Epidermal melanocyte (primary cell): ENCODE data around the gene SUMO3.
"Not testable (repeated sequence)": the region's sequence is repeated elsewhere in the genome, so short reads cannot be mapped to it uniquely, and the experiment has no call there.

Experiments
- DNase-seq: peaks from one replicate; pipeline ENCODE4 v3.0.0; 2011; ENCODE audit warnings: low spot score; ENCODE audit not compliant: insufficient read length

SUMO3 gene

DNA sequence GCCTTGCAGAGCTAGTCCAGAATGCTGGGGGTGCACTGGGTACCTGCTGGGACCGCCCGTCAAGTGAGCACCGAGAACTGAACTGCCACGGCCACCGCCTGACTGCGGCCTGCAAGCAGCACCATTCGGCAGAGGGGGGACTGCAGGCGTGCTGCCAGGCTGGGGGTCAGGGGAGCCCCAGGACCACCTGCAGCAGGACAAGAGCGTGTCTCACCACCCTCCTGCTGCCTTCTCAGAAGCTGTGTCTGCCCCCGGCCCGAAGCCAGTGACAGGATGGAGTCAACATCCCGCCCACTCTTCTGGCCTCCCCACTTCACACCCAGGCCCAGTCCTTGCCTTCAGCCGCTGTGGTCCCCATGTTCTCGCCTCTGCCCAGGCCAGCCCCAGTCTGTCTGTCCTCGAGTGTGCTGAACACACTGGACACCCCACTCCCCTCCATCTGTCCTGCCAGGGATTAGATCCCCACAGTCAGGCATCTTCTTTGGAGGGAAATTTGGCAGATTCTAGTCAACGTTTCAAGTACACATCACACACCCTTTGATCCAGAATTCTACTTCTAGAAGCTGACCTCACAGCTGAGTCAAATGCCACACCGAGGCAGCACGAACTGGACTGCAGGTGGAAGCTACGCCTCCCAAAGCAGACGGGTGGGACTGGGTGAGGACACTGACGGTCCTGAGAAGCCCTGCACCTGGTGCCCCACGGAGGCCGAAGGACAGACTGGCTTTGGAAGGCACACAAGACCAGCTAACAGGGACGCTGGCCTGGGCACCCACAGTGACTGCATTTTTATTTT is 29.6 kb upstream of the SUMO3 start:
- DNase-seq: no peak

DNA sequence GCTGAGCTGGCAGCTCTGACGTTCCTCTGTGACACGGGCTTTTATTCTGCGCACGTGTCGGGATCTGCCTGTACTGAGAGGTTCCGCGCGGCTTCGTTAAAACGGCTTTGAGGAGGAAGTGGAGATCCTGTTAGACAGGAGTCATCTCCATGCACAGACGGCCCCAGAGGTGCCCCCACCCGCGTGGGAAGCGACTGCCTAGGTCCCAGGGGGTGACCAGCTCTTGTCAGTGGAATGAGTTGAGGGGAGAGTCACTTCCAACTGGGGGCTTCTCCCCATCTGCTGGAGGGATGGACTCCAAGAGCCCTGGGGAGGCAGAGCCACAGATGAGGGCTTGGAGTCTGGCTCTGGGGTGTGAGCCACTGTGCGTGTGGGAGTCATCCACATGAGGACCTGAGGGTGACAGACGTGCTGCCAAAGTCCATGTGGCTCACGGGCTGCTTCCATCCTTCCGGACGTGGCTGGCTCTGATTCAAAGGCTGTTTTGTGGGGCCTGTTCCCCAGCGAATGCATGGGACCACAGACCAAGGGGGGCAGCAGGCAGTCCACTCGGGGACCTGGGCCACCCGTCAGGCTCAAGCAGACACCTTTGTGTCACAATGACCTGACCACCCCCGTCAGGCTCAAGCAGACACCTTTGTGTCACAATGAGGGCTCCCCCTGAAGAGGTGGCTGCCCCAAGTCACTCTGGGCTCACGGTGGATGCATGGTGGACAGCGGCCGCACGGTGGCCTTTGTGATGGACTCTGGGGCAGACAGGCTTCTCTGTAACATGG is 28.8 kb upstream of the SUMO3 start:
- DNase-seq: peak; percentile 80

DNA sequence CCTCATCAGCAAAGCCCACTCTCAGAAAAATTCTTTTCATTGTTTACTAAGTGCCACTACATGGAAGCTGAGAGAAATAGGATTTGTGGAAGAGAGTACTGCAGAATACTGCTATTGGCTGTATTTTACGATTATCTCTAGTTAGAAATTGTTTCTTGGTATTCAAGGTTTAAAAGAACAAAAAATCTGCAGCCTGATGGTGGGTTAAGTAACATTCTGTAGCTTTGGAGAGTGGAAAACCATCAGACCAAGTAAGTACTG is 28.3 kb upstream of the SUMO3 start:
- DNase-seq: no peak

DNA sequence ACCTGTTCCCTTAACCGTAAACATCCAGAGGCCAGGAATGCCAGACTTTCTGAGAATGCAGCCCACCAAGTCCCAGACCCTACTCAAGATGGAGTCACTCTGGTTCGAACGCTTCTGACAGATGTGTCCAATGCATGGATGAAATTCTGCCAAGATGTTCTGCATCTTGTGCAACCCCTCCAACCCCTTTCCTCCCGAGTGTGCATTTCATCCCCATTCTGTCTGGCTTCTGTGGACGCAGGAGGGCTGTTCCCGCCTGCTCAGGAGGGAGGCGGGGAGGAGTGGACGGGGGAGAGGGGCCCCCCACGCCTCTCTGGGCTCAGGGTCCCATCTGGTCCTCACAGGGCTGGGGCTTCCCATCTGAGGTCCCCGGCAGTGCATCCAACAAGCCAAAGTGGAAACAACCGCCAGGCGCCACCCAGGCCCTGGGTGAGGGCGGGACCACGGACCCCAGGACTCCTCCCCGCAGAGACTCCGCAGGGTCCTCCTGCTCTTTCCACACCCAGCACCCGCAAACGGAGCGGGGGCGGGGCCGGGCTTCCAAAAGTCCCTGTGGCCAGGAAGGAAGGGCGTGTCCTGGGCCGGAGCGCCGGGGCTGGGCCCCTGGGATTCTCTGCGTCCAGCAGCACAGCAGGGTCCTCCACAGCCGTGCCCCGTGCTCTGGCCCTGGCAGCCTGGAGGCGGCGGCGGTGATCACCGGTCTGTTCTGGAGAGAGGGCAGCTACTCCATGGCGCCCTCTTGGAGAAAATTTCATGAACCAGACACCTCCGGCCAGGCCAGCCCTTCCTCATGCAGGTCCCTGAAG is 27.8 kb upstream of the SUMO3 start:
- DNase-seq: peak; percentile 86

DNA sequence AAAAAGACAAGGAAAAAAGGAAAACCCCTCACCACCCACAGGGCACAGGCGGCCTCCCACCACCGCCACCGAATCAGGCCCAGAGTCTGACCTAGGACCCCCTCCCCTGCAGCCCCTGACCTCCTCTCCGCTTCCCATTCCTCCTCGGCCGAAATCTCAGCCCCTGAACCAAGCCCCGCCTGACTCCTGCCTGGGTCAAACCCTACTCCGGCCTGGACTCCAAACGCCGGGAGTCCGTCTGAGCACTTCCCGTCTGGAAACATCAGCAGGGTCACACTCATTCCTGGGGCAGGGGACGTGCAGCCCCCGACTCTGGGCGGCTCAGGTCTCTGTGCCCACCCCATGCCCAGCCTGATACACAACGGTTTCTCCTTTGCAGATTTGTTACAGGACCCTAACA is 26.4 kb upstream of the SUMO3 start:
- DNase-seq: no peak

DNA sequence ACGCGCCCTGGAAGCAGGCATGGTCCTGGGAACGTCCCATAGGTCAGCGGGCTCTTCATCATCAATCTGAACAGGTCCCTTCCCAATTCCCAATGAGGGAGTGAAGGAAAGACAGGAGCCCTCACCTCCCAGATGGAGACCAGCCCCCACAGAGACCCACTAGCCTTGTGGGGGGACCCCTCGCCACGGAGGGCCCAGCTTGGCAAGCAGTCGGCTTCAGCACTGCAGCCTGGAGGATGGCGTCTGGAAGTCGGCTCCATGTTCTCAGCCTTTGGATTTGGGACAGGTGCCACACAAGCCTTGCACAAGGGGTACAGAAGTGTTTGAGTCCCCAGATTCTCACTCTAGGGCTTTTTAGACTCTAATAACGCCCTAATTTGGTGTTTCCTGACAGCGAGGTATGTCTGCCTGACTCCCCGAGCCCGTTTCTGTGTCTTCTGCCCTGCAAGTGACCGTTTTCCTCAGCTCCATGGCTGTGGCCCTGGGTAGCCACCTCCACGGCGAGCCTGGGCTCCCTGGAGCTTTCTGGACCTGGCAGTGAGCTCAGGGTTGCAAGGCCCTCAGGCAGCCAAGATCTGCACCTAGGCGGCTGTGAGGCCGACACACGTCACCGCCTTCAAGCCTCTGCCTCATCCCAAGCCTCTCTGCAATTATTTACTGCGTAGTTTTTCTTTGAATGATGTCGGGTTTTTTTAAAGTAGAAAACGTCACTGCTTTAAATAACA is 25.0 kb upstream of the SUMO3 start:
- DNase-seq: no peak

DNA sequence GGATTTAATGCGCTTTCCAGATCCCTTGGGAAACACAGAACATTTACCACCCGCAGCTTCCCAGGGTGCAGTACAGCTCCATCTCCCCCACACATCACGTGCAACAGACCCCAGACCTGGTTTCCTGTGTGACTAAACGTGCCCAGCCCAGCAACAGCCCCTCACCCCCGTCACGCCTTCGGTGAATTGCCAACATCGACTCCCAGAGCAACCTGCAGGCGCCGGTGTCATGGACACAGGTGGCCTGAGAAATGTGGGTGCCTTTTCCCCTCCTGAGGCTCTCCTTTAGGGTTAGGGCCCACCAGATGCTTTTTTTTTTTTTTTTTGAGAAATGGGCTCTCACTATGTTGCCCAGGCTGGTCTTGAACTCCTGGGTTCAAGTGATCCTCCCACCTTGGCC is 24.2 kb upstream of the SUMO3 start:
- no peak for DNase-seq

DNA sequence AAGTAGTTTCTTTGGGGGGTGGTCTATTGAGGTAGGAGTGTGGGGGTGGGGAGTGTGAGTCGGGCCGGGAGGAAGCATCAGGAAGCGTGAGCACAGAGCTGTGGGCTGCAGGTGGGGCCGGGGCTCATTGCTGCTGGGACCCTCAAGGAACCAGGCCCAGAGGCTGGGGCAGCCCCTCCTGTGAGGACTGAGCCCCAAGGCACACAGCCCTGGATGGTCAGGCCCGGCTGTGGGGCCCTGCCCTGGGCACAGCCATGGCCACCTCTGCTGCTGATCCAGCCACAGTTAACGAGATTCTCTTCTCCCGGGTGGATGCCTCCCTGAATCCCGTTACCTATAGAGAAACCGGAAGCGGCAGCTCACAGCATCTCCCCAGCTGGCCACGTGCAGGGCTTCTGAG is 22.9 kb upstream of the SUMO3 start:
- DNase-seq: no peak

DNA sequence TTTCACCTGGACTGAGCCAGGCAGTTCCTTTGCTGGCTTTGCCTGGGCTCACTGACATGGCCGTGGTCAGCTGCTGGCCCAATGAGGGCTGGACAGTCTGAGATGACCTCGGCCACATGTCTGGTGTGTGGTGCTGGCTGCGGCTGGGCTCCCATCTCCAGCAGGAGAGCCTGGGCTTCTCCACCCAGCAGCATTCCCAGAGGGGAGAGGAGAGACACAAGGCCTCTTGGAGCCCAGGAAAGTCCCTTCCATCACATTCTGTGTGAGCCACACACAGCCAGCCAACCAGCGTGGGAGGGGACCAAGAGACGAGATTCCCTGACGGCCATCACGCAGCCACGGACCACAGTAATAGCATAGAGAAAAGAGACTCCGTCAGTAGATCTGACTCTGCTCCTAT is 21.1 kb upstream of the SUMO3 start:
- DNase-seq: no peak

DNA sequence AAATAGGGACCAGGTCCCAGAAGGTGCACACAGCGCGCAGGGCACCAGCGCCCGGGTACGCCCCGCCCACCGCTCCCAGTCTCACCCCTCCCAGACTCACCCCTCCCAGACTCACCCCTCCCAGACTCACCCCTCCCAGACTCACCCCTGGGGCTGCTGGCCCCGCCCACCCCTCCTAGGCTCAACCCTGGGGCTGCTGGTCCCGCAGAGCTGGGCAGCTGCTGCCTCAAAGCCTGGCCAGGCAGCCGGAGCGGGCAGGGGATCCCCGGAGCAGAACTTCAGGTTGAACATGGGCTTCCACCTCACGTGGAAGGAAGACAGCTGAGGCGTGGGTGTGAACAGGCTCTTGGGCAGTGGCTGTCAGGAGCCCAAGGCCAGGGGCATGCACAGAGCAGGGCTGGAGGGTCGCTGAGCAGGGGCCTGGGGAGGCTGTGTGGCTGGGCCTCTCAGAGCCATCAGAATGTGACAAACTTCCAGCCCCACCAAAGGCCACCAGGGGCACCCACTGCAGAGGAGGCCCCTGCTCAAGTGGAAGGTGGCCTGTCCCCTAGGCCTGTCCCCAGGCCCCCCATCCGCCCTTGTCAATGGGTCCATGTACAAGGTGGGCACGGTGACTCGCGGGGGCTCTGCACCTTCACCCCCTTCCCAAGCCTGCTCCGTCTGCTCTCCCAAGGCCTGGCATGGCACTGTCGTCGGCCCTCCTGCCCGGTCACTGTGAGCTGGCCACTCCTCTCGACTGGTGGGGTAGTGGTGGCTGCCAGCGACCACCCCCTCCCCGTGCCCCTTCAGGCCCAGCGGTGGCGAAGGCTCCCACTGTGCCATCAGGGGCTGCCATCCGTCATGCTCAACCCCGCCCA is 20.4 kb upstream of the SUMO3 start:
- no peak for DNase-seq

DNA sequence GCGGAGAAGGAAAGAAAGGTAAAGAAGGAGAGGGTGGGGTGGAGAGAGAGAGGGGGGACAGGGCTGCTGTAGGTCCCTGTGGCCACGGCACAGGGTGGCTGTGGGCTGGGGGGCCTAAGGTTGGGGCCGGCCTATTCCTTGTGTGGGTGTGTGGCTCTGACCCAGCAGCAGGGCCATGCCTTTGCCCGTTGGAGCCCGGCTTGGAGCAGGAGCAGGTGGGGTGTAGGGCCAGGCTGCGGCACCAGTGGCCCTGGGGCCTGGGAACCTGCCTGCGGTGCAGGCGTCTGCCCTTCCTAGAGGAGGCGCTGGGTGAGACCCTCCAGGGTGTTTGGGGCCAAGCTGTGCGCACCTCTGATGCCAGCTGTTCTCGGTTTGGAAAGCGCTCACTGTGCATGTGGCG is 19.7 kb upstream of the SUMO3 start:
- no peak for DNase-seq

DNA sequence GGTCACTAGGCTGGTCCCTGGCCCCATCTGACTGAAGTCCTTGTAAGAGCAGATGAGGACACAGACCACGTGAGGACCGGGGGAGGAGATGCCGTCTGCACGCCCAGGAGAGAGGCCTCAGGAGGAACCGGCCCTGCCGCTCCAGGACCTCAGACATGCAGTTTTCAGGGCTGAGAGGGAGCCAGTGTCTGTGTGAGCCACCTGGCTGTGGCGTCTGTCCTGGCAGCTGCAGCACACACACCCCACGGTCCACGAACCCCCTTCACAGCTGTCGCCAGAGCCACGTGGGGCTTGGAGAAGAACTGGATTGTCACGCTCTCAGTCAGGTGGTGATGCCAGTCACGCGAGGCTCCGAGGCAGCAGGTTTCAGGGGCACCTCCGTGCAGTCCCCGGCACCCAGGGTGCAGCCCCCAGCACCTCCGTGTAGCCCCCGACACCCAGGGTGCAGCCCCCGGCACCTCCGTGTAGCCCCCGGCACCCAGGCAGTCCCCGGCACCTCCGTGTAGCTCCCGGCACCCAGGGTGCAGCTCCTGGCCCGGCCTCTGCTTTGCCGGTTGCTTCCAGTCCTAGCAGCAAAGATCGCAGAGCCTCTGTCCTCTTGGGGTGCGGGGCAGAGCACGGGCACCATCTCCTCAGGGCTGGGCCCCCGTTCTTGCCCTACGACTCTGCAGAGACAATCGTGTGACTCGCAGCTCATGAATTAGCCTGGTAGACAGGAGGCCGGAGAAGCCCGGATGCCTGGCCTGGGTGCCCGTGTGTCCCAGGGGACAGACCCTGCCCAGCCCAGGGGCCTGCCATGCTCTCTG is 19.0 kb upstream of the SUMO3 start:
- DNase-seq: no peak

DNA sequence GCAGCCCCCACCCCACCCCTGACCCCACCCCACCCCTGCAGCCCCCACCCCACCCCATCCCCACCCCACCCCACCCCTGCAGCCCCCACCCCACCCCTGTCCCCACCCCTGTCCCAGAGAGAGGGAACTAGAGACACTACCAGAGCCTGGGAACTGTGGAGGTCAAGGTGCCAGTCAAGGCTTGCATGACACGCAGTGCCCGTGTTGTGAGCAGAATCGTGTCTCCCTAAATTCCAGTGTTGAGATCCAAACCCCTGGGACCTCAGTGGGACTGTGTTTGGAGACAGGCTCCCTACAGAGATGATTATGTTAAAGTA is 18.4 kb upstream of the SUMO3 start:
- no peak for DNase-seq

DNA sequence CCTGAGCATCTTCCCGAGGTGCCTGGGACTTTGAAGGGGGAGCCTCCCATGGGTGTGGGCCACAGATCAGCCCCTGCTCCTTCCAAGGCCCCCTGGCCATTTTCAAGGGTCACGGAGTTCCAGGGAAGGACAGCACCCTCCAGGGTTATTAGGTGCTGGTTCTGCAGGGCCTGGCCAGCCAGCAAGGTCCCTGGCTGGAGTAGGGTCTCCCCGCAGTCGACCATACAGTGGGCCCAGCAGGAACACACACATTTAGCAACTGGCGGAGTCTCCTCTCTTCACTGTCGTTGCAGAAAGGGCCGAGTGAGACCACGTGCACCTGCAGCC is 17.7 kb upstream of the SUMO3 start:
- DNase-seq: no peak

DNA sequence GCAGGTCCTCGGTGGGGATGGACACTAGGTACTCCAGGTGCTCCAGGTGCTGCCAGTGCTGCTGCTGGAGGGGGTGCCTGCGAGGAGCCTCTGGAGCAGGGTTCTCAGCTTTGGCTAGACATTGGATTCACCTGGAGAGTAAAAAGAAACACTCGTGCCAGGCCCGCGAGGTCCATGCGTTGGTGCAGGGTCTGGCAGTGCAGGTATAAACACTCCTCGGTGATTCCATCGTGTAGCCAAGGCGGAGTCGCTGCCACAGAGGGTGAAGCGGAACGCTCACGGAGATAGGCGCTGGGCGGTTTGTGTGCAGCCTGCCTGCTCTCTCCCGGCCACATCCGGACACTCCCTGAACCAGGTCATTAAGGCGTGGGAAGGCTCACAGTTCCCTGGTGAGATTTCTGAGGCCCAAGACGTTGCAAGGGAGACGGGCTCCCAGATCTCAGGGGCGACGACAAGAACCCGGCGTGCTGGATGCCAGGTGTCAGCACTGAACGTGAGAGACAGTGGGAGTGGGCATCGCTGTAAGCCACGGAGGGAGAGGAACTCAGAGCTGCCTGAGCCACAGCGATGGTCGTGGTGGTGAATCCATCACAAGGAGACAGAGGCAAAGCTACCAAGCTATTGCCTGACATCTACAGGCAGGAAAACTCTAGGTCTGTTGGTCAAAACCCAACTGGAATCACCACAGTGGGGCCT is 17.2 kb upstream of the SUMO3 start:
- DNase-seq: no peak

DNA sequence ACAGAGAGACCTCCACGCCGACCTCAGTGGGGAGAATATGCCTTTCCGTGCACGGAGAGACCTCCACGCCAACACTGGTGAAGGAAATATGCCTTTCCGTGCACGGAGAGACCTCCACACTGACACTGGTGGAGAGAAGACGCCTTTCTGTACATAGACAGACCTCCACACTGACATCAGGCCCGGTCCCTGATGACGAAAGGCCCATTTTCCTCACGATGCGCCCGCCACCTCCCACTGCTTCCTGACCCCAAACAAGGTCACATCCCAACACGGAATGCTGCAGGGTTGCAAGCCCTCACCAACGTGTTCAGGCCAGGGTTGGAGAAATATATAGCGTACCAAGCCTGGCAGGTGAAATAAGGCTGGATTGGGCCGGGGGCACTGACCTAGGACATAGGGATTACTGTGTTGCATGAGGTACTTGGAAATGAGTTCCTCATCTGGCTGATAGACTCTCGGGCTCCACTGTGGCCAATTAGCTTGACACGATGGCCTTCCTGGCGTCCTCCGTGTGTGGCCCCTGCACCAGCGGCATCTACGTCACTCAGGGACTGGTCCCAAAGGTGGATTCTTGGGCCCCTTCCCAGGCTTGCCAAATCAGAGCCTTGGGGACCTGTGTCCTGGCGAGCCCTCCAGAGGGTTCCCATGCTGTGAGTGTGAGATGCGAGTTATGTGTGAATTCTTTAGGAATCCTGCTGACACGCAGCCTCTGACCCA is 16.5 kb upstream of the SUMO3 start:
- DNase-seq: no peak

DNA sequence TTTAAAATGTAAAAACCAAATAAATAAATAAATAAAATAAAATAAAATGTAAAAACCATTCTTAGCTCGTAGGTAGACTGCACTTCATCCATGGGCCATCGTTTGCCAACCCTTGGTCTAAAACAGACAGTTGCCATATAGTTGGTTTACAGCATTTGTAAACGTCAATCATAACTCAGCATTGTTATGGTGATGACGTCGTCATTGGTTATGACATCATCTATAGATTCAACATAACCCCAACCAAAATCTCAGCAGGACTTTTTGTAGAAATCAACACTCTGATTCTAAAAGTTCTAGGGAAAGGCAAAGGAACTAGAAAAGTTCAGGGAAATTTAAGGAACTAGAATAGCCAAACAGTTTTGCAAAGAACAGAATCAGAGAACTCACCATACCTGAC is 15.8 kb upstream of the SUMO3 start:
- DNase-seq: no peak

DNA sequence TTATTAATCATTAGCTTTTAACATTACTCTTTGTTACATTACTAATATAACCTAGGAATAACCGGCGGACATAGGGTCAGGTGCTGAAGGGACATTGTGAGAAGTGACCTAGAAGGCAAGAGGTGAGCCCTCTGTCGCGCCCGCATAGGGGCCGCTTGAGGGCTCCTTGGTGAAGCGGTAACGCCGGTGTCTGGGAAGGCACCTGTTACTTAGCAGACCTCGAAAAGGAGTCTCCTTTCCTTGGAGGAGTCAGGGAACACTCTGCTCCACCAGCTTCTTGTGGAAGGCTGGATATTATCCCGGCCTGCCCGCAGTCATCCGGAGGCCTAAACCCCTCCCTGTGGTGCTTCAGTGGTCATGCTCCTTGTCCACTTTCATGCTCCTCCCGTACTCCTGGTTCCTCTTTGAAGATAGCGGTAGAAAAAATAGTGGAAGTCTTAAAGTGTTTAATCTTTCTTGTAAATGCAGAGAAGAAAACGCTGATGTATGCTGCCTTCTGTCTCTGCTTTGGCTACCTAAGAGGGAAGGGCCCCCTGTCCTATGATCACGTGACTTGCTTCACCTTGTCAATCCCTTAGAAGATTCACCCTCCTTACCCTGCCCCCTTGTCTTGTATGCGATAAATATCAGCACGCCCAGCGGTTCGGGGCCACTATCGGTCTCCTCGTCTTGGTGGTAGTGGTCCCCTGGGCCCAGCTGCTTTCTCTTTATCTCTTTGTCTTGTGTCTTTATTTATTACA is 14.8 kb upstream of the SUMO3 start:
- not testable (repeated sequence) for DNase-seq
